Endothelial cell of umbilical vein (primary cell): ENCODE results near the gene POU6F1.

Experiments used
- CTCF ChIP-seq, 2 donors: IDR thresholded peaks; 1 replicate in 1 of 2; 2 replicates in 1 of 2; pipeline ENCODE4 v1.5.1; 2011; ENCODE audit warnings: low read length in 2 of 2, mild to moderate bottlenecking in 2 of 2, moderate library complexity in 2 of 2, control low read depth in 1 of 2, inconsistent platforms in 1 of 2, low read depth in 1 of 2; ENCODE audit not compliant: insufficient read depth in 1 of 2; ENCODE audit errors: extremely low read depth in 1 of 2
- EZH2 ChIP-seq: IDR thresholded peaks from 2 replicates; pipeline ENCODE4 v1.6.1; 2012; ENCODE audit warnings: borderline replicate concordance, low read depth, mild to moderate bottlenecking, moderate library complexity, low read length, inconsistent platforms; ENCODE audit not compliant: severe bottlenecking
- FOS ChIP-seq: IDR thresholded peaks from 2 replicates; pipeline ENCODE4 v1.6.1; 2011; ENCODE audit warnings: mild to moderate bottlenecking, low read length, moderate library complexity, borderline replicate concordance; ENCODE audit not compliant: insufficient read depth
- GATA2 ChIP-seq: IDR thresholded peaks from 2 replicates; pipeline ENCODE4 v1.7.0; 2011; ENCODE audit warnings: low read depth, mild to moderate bottlenecking, moderate library complexity, mixed read lengths, low read length; ENCODE audit not compliant: insufficient read length, insufficient read depth
- JUN ChIP-seq: IDR thresholded peaks from 2 replicates; pipeline ENCODE4 v1.6.1; 2011; ENCODE audit warnings: borderline replicate concordance, low read depth; ENCODE audit not compliant: insufficient read length, insufficient read depth
- MAX ChIP-seq: IDR thresholded peaks from 2 replicates; pipeline ENCODE4 v1.6.1; 2011; ENCODE audit not compliant: insufficient read depth, insufficient read length
- MYC ChIP-seq: IDR thresholded peaks from one replicate; pipeline ENCODE4 v1.6.1; 2011; ENCODE audit warnings: mild to moderate bottlenecking, low read depth, low read length
- POLR2A ChIP-seq: IDR thresholded peaks from 2 replicates; pipeline ENCODE4 v1.6.1; 2012; ENCODE audit warnings: low read depth, mild to moderate bottlenecking, control low read depth, low read length
- POLR2AphosphoS5 ChIP-seq: IDR thresholded peaks from 2 replicates; pipeline ENCODE4 v1.6.1; 2012; ENCODE audit warnings: low read depth, mild to moderate bottlenecking, control low read depth, low read length, moderate library complexity; ENCODE audit not compliant: insufficient read depth

GRCh38 chr12:51197736-51198567 lies 19.9 kb downstream of the POU6F1 start:
- no peak for TF ChIP-seq EZH2
- no peak for TF ChIP-seq CTCF (IDR thresholded peaks at IDR 0.05; ENCODE audit: extremely low read depth in 1 of 2, insufficient read depth in 1 of 2, low read depth in 1 of 2, low read length in 2 of 2)
- no peak for TF ChIP-seq POLR2A
- no peak for TF ChIP-seq MAX
- no peak for TF ChIP-seq POLR2AphosphoS5
- TF ChIP-seq GATA2: no peak
- no peak for TF ChIP-seq MYC
- TF ChIP-seq FOS: no peak
- TF ChIP-seq JUN: no peak
